OCI-LY1 (cell line): ENCODE results near the gene LRP1.

ENCODE experiments used
- H2AFZ ChIP-seq: fragments of 200-600 bp; sonication (generic), shearing (Covaris generic); 2 replicates; pipeline ENCODE4 v1.6.0; 2014; ENCODE audit warnings: antibody characterized with exemption, mild to moderate bottlenecking, low read length
- H3F3A ChIP-seq: fragments of 200-600 bp; sonication (generic), shearing (Covaris generic); 2 replicates; pipeline ENCODE4 v1.6.0; 2014; ENCODE audit warnings: mild to moderate bottlenecking, antibody characterized with exemption, low read length, moderate library complexity; ENCODE audit not compliant: insufficient read depth
- H3K27ac ChIP-seq: fragments of 200-600 bp; sonication (generic); 2 replicates; pipeline ENCODE4 v1.5.1; 2014; ENCODE audit warnings: low read length, mixed run types, mild to moderate bottlenecking, low read depth; ENCODE audit not compliant: poor library complexity, severe bottlenecking
- H3K27me3 ChIP-seq: fragments of 200-600 bp; sonication (generic); 2 replicates; pipeline ENCODE4 v1.6.0; 2014; ENCODE audit warnings: antibody characterized with exemption, mild to moderate bottlenecking, low read length, moderate library complexity; ENCODE audit not compliant: insufficient read depth
- H3K36me3 ChIP-seq: fragments of 200-600 bp; sonication (generic); 2 replicates; pipeline ENCODE4 v1.6.1; 2014; ENCODE audit warnings: mild to moderate bottlenecking, antibody characterized with exemption, low read length, moderate library complexity, mixed read lengths; ENCODE audit not compliant: insufficient read depth
- H3K4me1 ChIP-seq: fragments of 200-600 bp; sonication (generic); 2 replicates; pipeline ENCODE4 v1.5.1; 2014; ENCODE audit warnings: mild to moderate bottlenecking, low read length, moderate library complexity; ENCODE audit not compliant: insufficient read depth, severe bottlenecking
- H3K4me2 ChIP-seq: fragments of 200-600 bp; sonication (generic), shearing (Covaris generic); 2 replicates; pipeline ENCODE4 v1.6.1; 2014; ENCODE audit warnings: low read length
- H3K4me3 ChIP-seq: fragments of 200-600 bp; sonication (generic); 2 replicates; pipeline ENCODE4 v1.5.1; 2014; ENCODE audit warnings: low read length, low read depth, mild to moderate bottlenecking, mixed read lengths; ENCODE audit not compliant: poor library complexity, severe bottlenecking
- H3K79me2 ChIP-seq: fragments of 200-600 bp; shearing (Covaris generic); 2 replicates; pipeline ENCODE4 v1.6.1; 2016; ENCODE audit warnings: mixed run types, low read length, mixed read lengths; ENCODE audit not compliant: insufficient read depth
- H3K9ac ChIP-seq: fragments of 200-600 bp; sonication (generic), shearing (Covaris generic); 2 replicates; pipeline ENCODE4 v1.6.1; 2014; ENCODE audit warnings: mild to moderate bottlenecking, low read length, mixed read lengths
- H3K9me2 ChIP-seq: fragments of 200-600 bp; sonication (generic), shearing (Covaris generic); 2 replicates; pipeline ENCODE4 v1.6.1; 2014; ENCODE audit warnings: low read depth, mild to moderate bottlenecking, low read length, mixed read lengths
- H3K9me3 ChIP-seq: fragments of 200-600 bp; shearing (Covaris generic); 2 replicates; pipeline ENCODE4 v1.6.1; 2014; ENCODE audit warnings: low read length, mixed read lengths
- H4K20me1 ChIP-seq: fragments of 200-600 bp; sonication (generic), shearing (Covaris generic); 2 replicates; pipeline ENCODE4 v1.6.0; 2016; ENCODE audit warnings: mild to moderate bottlenecking, low read length; ENCODE audit not compliant: insufficient read depth
- EZH2 ChIP-seq: fragments of 200-600 bp; sonication (generic), shearing (Covaris generic); IDR thresholded peaks from 2 replicates; pipeline ENCODE4 v1.8.0; 2017; ENCODE audit warnings: borderline replicate concordance, mixed run types, mild to moderate bottlenecking, antibody characterized with exemption, low read length, moderate library complexity, mixed read lengths
- TF ChIP-seq, protein P1 (sequence below): fragments of 200-600 bp; sonication (generic), shearing (Covaris generic); IDR thresholded peaks from 2 replicates; pipeline ENCODE4 v1.5.1; 2017; ENCODE audit warnings: mild to moderate bottlenecking, antibody characterized with exemption, low read length, moderate library complexity, mixed read lengths

LRP1 gene

DNA sequence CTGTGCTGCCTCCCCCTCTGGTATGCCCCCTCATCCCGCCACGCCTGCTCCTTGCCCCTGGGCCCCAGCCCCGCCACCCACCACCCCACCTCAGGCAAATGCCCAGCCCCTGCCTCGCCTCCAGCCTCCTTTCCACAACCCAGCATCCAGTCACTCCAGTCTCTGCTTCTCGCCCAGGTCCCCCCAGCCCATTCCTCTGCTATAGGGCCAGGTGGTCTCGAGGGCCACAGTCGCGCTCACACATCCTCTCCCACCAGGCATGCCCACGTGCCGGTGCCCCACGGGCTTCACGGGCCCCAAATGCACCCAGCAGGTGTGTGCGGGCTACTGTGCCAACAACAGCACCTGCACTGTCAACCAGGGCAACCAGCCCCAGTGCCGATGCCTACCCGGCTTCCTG lies 82.2 kb downstream of the LRP1 start:
- Histone ChIP-seq H2AFZ (no peak overlapping the region), H3K36me3 (no peaks in the 10 kb centered on the region), H4K20me1 (no peaks in the 10 kb centered on the region), H3K9me2 (no peaks in the 10 kb centered on the region), H3K4me1 (peaks cover 51% of the 10 kb centered on the region), H3K9ac (peak overlapping the region; percentile 3; the same call in 1 of the 2 replicates), H3K79me2 (no peaks in the 10 kb centered on the region), H3K9me3 (no peaks in the 10 kb centered on the region), H3K4me3 (peak overlapping the region; percentile 44), H3K27ac (peak overlapping the region; percentile 50), H3K4me2 (peak overlapping the region; percentile 58), H3K27me3 (0 out of 2 replicates have a peak, but pooled peaks cover 4% of the 10 kb centered on the region), H3F3A (no peaks in the 10 kb centered on the region)
- no peak for TF ChIP-seq EZH2
- TF ChIP-seq, protein P1, sequence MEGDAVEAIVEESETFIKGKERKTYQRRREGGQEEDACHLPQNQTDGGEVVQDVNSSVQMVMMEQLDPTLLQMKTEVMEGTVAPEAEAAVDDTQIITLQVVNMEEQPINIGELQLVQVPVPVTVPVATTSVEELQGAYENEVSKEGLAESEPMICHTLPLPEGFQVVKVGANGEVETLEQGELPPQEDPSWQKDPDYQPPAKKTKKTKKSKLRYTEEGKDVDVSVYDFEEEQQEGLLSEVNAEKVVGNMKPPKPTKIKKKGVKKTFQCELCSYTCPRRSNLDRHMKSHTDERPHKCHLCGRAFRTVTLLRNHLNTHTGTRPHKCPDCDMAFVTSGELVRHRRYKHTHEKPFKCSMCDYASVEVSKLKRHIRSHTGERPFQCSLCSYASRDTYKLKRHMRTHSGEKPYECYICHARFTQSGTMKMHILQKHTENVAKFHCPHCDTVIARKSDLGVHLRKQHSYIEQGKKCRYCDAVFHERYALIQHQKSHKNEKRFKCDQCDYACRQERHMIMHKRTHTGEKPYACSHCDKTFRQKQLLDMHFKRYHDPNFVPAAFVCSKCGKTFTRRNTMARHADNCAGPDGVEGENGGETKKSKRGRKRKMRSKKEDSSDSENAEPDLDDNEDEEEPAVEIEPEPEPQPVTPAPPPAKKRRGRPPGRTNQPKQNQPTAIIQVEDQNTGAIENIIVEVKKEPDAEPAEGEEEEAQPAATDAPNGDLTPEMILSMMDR = no peak

DNA sequence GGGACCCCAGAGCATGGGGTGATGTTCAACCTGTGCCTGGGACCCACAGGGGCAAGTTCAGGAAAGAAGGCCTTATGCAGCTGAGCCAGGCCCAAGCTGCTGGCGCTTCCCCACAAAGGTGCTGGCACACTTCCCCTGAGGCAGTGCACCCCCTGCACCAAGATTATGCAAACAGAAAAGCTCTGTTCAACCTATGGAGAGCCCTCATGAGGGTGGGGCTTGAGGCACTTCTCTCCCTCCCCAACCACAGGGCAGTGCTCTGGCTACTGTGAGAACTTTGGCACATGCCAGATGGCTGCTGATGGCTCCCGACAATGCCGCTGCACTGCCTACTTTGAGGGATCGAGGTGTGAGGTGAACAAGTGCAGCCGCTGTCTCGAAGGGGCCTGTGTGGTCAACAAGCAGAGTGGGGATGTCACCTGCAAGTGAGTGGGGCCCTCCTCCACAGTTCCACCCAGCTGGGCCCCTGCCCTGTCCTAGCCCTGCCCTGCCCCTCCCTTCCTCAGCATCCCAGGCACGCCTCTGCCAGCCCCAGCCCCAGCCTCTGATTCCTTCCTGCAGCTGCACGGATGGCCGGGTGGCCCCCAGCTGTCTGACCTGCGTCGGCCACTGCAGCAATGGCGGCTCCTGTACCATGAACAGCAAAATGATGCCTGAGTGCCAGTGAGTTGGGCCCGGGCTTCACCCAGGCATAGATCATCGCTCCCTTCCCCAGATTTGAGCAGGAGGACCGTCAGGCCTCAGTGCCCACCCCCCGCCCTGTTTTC lies 82.8 kb downstream of the LRP1 start:
- Histone ChIP-seq H3K4me1 (peaks cover 58% of the 10 kb centered on the region), H3K27me3 (0 out of 2 replicates have a peak, but pooled peaks cover 2% of the 10 kb centered on the region), H3K9me3 (no peaks in the 10 kb centered on the region), H4K20me1 (no peaks in the 10 kb centered on the region), H3F3A (no peaks in the 10 kb centered on the region), H3K9me2 (no peaks in the 10 kb centered on the region), H3K79me2 (no peaks in the 10 kb centered on the region), H2AFZ (no peak overlapping the region), H3K4me2 (peak overlapping the region; percentile 58), H3K27ac (peak overlapping the region; percentile 50), H3K36me3 (no peaks in the 10 kb centered on the region), H3K9ac (peak overlapping the region; percentile 16; the same call in 1 of the 2 replicates), H3K4me3 (peak overlapping the region; percentile 44)
- no peak for TF ChIP-seq EZH2
- TF ChIP-seq, protein P1 = no peak

DNA sequence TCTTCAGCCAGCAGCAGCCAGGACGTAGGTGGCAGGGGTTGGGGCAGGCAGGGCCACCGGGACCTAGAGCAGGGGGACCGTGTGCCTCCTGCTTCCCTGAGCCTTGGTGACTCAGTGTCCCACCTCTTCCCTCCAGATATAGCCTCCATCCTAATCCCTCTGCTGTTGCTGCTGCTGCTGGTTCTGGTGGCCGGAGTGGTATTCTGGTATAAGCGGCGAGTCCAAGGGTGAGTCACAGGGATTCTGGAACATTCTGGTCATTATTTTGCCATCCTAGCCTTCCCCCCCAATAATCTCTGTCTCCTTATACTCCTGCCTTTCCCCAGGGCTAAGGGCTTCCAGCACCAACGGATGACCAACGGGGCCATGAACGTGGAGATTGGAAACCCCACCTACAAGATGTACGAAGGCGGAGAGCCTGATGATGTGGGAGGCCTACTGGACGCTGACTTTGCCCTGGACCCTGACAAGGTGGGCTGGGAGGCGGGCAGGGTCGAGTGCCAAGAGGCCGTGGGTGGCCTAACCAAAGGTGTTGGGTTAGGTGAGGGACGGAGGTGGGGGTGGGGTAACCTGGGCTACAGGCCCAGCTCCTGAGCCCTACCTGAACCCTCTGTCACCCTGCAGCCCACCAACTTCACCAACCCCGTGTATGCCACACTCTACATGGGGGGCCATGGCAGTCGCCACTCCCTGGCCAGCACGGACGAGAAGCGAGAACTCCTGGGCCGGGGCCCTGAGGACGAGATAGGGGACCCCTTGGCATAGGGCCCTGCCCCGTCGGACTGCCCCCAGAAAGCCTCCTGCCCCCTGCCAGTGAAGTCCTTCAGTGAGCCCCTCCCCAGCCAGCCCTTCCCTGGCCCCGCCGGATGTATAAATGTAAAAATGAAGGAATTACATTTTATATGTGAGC lies 83.8 kb downstream of the LRP1 start:
- Histone ChIP-seq H3K36me3 (no peaks in the 10 kb centered on the region), H3K27ac (peak overlapping the region; percentile 50), H3K4me2 (peak overlapping the region; percentile 58; the same call in 1 of the 2 replicates), H3K27me3 (no peaks in the 10 kb centered on the region), H4K20me1 (no peaks in the 10 kb centered on the region), H3K4me1 (peaks cover 62% of the 10 kb centered on the region), H3K79me2 (no peaks in the 10 kb centered on the region), H3F3A (no peaks in the 10 kb centered on the region), H3K4me3 (peak overlapping the region; percentile 44), H3K9me2 (no peaks in the 10 kb centered on the region), H3K9ac (peak overlapping the region; percentile 16; the same call in 1 of the 2 replicates), H2AFZ (no peak overlapping the region), H3K9me3 (no peaks in the 10 kb centered on the region)
- TF ChIP-seq, protein P1 = peak; percentile 21
- no peak for TF ChIP-seq EZH2
